Measurements from ENCODE around the gene AJAP1.

The AJAP1 gene

DNA sequence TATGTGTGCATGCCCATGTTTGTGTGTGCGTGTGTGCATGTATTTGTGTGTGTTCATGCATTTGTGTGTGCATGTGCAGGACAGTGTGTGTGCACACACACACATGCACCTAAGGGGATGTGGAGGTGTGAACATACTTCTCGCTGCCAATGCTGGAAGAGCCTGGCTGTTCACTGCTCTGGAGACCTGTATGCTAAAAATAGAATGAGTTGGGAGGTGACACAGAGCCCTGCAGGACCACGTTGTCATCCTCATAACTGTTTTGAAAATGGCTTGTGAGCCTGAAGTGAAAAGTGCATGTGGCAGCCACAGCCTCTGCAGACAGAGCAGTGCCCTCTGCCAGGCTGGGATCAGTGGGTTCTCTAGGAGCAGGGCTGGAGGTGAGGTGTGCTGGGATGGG lies 95.8 kb downstream of the AJAP1 start:
- DNase-seq (ENCODE audit: extremely low read depth, low read depth) = no peak
- TF ChIP-seq, protein P1, sequence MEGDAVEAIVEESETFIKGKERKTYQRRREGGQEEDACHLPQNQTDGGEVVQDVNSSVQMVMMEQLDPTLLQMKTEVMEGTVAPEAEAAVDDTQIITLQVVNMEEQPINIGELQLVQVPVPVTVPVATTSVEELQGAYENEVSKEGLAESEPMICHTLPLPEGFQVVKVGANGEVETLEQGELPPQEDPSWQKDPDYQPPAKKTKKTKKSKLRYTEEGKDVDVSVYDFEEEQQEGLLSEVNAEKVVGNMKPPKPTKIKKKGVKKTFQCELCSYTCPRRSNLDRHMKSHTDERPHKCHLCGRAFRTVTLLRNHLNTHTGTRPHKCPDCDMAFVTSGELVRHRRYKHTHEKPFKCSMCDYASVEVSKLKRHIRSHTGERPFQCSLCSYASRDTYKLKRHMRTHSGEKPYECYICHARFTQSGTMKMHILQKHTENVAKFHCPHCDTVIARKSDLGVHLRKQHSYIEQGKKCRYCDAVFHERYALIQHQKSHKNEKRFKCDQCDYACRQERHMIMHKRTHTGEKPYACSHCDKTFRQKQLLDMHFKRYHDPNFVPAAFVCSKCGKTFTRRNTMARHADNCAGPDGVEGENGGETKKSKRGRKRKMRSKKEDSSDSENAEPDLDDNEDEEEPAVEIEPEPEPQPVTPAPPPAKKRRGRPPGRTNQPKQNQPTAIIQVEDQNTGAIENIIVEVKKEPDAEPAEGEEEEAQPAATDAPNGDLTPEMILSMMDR (IDR thresholded peaks at IDR 0.05; ENCODE audit: low read depth, low read length) = no peak

DNA sequence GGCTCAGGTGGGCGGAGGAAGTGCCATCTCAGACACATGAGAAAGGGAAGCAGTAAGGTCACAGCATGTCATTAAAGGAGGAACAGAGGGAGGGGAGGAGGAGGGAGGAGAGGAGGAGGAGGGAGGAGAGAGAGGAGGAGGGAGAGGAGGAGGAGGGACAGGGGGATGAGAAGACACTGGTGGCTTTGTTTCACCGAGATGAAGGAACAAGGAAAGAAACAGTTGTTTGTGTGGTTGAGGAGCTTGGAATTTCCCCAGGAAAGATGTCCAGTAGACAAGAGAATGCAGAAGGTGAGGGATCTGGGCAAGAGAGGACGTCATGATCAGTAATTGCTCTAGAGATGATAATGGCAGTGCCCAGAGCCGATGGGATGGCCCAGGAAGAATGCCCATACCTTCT lies 97.7 kb downstream of the AJAP1 start:
- TF ChIP-seq, protein P1 (IDR thresholded peaks at IDR 0.05; ENCODE audit: low read depth, low read length) = no peak
- DNase-seq (ENCODE audit: extremely low read depth, low read depth) = no peak

- no peak for DNase-seq (ENCODE audit: extremely low read depth, low read depth)
- TF ChIP-seq, protein P1 (IDR thresholded peaks at IDR 0.05; ENCODE audit: low read depth, low read length) = no peak
Measured at GRCh38 chr1:4754816-4755215, 100.4 kb downstream of the AJAP1 start.

DNA sequence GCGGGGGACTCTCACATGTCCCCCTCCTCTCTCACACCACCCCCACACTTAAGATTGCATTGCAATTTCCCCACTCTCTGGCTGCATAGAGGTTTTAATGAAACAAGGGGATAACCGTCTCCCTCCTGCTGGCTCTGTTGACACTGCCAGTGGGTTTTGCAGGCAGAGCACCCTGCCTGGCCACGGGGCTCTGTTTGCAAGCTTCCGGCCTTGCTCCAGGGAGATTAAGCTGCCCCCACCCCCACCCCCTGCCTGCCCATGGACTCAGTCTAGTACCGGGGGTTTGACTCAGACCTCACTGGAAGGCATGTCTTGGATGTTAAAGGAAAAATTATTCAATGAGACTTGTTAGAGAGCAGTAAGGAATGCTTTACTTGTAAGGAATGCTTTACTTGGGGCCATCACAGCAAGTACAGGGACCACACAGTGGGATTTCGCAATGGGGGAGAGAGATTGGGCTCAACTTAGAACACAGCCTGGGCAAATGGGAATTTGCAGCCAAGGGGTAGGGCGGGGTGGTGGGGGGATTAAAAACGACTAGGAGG lies 101.0 kb downstream of the AJAP1 start:
- TF ChIP-seq, protein P1 (IDR thresholded peaks at IDR 0.05; ENCODE audit: low read depth, low read length) = no peak
- no peak for DNase-seq (ENCODE audit: extremely low read depth, low read depth)

- DNase-seq (ENCODE audit: extremely low read depth, low read depth) = no peak
- TF ChIP-seq, protein P1 (IDR thresholded peaks at IDR 0.05; ENCODE audit: low read depth, low read length) = no peak
Measured at GRCh38 chr1:4755864-4756504, 101.6 kb downstream of the AJAP1 start.

DNA sequence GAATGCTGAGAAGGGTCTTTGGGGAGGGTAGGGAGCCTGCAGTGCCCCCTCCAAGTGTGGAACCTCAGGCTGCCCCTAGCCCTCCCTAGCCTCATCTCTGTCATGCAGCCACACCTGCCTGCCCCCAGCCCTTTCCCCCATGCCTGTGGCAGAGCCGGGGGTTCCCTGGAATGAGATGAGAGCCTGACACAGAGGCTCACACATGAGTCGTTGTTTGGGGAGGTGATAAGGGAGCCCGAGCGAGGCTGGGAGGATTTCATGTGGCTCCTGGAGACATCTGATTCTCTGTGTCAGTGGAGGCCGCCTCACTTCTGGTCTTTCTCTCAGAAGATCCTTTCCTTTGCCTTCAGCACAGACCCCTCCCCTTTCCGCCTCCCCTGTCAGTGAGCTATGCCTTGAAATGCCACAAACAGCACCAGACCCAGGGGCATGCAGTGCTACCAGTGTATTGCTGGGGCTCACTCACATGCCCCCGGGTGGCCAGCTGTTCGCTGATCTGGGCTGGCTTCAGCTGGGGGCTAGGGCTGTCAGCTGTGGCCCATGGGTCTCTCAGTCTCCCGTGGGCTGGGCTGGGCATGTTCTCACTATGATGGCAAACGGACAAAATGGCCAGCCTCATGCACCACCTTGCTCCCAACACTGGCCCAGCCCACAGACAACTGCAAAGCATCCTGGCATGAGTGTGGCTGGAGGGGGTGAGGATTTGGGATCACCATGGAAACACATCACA lies 102.6 kb downstream of the AJAP1 start:
- no peak for DNase-seq (ENCODE audit: extremely low read depth, low read depth)
- TF ChIP-seq, protein P1 (IDR thresholded peaks at IDR 0.05; ENCODE audit: low read depth, low read length) = no peak

DNA sequence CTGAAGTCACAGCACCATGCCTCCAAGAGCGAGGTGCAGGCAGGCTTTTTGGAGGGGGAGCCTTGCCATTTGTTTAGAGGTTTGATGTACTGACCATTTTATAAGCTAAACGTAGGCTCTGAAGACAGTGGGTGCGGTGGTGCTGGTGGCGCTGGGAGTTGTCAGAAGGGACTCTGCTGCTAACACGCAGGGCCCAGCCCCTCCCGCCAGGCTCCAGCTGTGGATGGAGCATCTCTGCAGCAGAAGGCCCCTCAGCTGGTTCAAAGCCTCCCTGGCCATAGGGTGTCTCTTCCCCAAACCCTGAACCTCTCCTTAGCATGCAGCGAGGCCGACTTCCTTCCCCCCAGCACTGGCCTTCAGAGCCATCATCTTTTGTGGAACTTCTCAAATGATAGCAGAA lies 105.3 kb downstream of the AJAP1 start:
- TF ChIP-seq, protein P1 (IDR thresholded peaks at IDR 0.05; ENCODE audit: low read depth, low read length) = no peak

More for the DNA sequence above, 105.3 kb downstream of the AJAP1 start:
- no peak for DNase-seq (ENCODE audit: extremely low read depth, low read depth)

Data from AG09319 (cell line).